NT2/D1 (cell line): ENCODE results near the gene ADAMTS20.

Experiments used
- YY1 ChIP-seq: IDR thresholded peaks from 2 replicates; pipeline ENCODE4 v1.6.1; 2011; ENCODE audit not compliant: insufficient read length, insufficient read depth
- ZNF274 ChIP-seq: IDR thresholded peaks from 2 replicates; pipeline ENCODE4 v1.6.1; 2011; ENCODE audit warnings: mild to moderate bottlenecking, low read depth, low read length

DNA sequence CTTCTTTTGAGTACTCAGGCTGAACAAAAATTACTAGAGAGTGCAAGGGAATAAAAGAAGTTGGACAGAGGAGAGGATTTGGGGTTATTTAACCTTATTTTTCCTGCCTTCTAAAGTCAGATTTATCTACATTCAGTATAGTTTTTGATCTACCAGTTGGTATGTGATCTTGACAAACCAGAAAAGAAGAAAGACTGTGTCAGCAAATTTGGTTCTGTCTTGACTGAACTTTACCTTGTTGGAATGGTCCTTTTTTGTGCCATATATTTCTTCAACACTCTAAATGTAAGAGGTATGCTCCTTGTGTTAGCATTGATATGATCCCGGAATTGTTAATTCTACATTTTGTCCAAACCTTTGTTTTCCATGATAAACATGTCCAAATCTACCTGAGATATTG, 47.7 kb upstream of the ADAMTS20 start:
- no peak for TF ChIP-seq YY1
- TF ChIP-seq ZNF274: no peak
